GM13977 (cell line): ENCODE results near the gene CRELD1.
"Not testable (repeated sequence)": the region's sequence is repeated elsewhere in the genome, so short reads cannot be mapped to it uniquely, and the experiment has no call there.

ENCODE experiments used
- DNase-seq: peaks from one replicate; pipeline ENCODE4 v3.0.0; 2012; ENCODE audit warnings: low spot score
- CTCF ChIP-seq: IDR thresholded peaks from 2 replicates; pipeline ENCODE4 v1.5.1; 2012; ENCODE audit warnings: mild to moderate bottlenecking, control low read depth; ENCODE audit not compliant: insufficient read depth; ENCODE audit errors: extremely low read depth, missing control alignments
- in situ Hi-C: fragments of 300-500 bp; cut with MboI; formaldehyde crosslinking; loops from one replicate; pipeline ENCODE4 v1.12.0; 2022; ENCODE audit warnings: low sequenced_read_pairs, low pct_unique_long_range_greater_than_20kb, mixed read lengths, inconsistent platforms; ENCODE audit not compliant: unreplicated experiment

CRELD1 gene

DNA sequence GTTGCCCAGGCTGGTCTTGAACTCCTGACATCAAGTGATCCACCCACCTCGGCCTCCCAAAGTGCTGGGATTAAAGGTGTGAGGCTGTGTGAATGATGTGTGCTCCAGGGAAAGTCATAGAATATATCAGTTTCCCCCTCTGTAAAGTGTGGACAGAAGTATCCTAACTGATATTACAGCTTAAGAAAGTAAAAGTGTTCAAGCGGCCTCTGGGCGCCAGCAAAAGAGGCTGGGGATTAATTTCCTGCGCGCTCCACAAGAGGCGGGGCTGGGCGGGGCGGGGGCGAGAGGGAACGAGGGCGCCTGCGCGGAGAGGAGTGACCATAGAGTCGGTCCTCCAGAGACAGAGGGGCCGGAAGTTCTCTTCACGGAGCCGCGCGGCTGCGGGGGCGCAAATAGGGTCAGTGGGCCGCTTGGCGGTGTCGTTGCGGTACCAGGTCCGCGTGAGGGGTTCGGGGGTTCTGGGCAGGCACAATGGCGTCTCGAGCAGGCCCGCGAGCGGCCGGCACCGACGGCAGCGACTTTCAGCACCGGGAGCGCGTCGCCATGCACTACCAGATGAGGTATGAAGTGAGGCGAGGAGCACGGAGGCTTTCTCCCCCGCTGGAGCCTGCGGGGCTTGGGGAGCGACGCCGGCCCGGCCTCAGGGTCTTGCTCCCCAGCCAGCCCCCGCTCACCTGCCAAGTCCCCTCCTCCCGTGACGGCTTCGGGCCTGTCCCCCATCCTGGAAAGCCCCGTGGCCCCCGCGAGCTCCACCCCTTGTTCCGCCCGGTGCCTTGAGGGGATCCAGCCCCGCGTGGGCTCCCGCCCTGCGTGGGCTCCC, 43.2 kb upstream of the CRELD1 start, which contains the start of gene JAGN1:
JAGN1 (plus strand) TSS at position 362 of the 823 bp plus-strand sequence; CDS start at position 475, 113 bp downstream.
- no peak for TF ChIP-seq CTCF
- in situ Hi-C loops = no loop called here
- peak; percentile 94 for DNase-seq

DNA sequence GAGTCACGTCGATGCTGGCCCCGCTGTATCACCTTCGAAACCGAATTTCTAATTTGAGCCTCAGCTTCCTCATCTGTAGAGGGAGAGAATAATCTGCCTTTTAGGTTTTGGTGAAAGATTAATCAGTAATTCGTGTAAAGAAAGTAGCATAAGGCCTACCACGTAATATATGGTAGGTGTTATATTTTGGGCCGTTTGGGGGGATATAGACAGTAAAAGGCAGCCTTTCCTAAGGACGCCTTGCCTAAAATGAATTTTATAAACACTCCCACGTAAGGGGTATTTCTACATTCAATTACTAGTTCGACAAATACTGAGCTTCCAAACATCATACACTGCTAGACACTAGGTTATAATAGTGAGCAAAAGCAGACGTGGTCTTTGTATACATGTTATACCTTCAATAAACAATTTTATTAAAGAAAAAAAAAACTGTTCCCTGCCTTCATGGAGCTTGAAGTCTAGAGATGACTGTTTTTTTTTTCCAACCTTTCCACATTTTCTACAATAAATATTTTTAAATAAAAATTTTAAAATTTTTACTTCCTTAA, 42.5 kb upstream of the CRELD1 start:
- DNase-seq = no peak
- in situ Hi-C loops = no loop called here
- no peak for TF ChIP-seq CTCF

DNA sequence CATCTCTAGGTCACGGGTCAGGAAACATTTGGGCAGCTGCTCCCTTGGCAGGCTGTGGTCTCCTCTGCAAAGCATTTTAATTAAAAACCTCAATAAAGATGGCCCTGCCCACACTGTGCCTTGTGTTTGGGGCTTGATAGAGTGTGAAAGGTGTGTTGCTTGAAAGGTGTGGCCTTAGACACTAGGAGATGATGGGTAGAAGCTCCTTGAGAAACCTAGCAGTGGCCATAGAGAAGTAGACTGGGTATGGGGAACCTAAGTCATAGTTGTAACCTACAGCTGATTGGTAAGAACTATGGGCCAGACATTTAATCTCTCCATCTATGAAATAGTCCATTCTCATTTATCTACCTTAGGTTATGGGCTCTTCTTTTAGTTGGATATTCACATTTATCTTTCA, 39.9 kb upstream of the CRELD1 start:
- no peak for DNase-seq
- in situ Hi-C loops = no loop called here
- no peak for TF ChIP-seq CTCF

GRCh38 chr3:9895715-9896114, 37.9 kb upstream of the CRELD1 start:
- in situ Hi-C loops, DNase-seq: not testable (repeated sequence)

- DNase-seq, in situ Hi-C loops: not testable (repeated sequence)
Measured at GRCh38 chr3:9896755-9897407, 36.8 kb upstream of the CRELD1 start.

- in situ Hi-C loops = no loop called here
- TF ChIP-seq CTCF = no peak
- DNase-seq = no peak
Measured at GRCh38 chr3:9897408-9898372, 35.9 kb upstream of the CRELD1 start.
